NCI-H1092 treated with DMSO at 0.1 percent for 48 hours (cell line): ENCODE measurements around the gene YWHAE.
A peak's percentile ranks its signal among the peaks of the same experiment; 100 is the strongest.
"Not testable (repeated sequence)": the region's sequence is repeated elsewhere in the genome, so short reads cannot be mapped to it uniquely, and the experiment has no call there.

Experiments used
- DNase-seq: peaks from one replicate; lab custom pipeline; 2025; lab: John Stamatoyannopoulos, UW

YWHAE gene

GRCh38 chr17:1399679-1400512 is at the start of gene YWHAE:
Gene YWHAE, minus strand, starts transcription at chr17:1400222. Its CDS starts 112 bp downstream, at chr17:1400110.
- peak; percentile 89 for DNase-seq

- no peak for DNase-seq
Observed at GRCh38 chr17:1449412-1449967, 49.5 kb upstream of the YWHAE start.

GRCh38 chr17:1447052-1447451 is 47.0 kb upstream of the YWHAE start:
- no peak for DNase-seq

GRCh38 chr17:1446201-1446600 is 46.2 kb upstream of the YWHAE start:
- DNase-seq, result no peak

- DNase-seq, result not testable (repeated sequence)
Observed at GRCh38 chr17:1445695-1446094, 45.7 kb upstream of the YWHAE start.

- not testable (repeated sequence) for DNase-seq
Observed at GRCh38 chr17:1442721-1443120, 42.7 kb upstream of the YWHAE start.

DNA sequence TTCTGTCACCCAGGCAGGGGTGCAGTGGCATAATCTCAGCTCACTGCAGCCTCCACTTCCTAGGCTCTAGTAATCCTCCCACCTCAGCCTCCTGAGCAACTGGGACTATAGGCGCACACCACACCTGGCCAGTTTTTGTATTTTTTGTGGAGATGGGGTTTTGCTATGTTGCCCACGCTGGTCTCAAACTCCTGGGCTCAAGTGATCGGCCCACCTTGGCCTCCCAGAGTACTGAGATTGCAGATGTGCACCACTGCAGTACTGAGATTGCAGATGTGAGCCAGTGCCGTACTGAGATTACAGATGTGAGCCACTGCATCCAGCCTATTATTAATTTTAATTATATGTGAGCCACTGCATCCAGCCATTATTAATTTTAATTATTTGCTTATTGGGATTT is 42.2 kb upstream of the YWHAE start:
- DNase-seq, result no peak

- DNase-seq, result no peak
Observed at GRCh38 chr17:1440921-1441320, 40.9 kb upstream of the YWHAE start.

- no peak for DNase-seq
Observed at GRCh38 chr17:1438593-1439083, 38.6 kb upstream of the YWHAE start.

DNA sequence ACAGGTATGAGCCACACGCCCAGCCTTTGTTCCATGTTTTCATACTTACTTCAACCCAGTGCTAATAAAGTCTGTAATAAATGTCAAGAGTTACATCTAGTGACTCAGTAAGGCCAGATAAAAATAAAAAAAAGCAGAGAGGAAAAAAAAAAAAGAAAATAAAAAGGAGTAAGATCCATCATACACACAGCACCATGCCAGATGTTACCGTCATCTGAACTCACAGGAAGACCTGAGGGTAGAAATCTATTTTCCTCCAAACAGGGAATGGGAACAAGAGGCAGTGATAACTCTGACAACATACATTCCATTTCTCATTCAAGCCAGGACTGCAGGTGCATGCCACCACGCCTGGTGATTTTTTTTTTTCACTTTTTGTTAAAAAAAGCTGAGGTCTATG is 35.3 kb upstream of the YWHAE start:
- no peak for DNase-seq

- no peak for DNase-seq
Observed at GRCh38 chr17:1434150-1434549, 34.1 kb upstream of the YWHAE start.

DNA sequence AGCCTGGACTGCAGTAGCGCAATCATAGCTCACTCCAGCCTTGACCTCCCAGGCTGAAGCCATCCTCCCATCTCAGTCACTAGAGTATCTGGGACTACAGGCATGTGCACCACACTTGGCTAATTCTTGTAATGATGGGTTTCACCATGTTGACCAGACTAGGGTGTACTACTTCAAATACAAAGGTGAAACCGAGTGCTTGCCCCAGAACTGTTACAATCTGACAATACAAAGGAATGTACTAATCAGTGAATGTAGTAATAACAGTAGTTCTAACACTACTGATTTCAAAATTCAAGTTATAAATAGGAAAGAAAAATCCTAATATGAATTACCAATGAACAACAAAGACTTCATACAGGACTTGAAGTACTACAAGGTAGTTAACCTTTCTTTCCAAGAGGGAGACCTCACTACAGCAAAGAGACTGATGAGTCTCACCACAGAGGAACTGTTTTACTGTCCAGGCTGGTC is 31.6 kb upstream of the YWHAE start:
- DNase-seq, result no peak

- DNase-seq, result no peak
Observed at GRCh38 chr17:1423456-1424135, 23.6 kb upstream of the YWHAE start.

DNA sequence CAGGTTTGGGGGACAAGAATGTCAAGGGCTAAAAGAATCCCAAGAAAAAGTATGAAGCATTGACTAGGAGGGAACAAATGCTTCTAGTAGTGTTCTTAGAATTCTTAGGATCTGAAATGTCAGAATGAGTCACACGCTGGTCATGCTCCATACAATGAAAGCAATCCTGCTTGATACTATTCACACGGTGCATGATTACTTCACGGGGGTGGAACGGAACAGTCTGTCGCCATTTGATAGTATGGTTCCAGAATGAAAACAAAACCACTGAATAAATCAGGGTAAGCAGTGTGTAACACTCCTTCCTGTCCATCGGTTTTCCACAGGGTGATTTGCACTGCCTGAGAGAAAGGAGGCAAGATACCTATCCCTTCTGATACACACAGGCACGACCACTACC is 22.9 kb upstream of the YWHAE start:
- DNase-seq, result no peak

GRCh38 chr17:1421470-1421869 is 21.4 kb upstream of the YWHAE start:
- DNase-seq, result no peak

GRCh38 chr17:1420981-1421380 is 21.0 kb upstream of the YWHAE start:
- no peak for DNase-seq

GRCh38 chr17:1420163-1420562 is 20.1 kb upstream of the YWHAE start:
- DNase-seq, result no peak

GRCh38 chr17:1418476-1418875 is 18.5 kb upstream of the YWHAE start:
- not testable (repeated sequence) for DNase-seq

DNA sequence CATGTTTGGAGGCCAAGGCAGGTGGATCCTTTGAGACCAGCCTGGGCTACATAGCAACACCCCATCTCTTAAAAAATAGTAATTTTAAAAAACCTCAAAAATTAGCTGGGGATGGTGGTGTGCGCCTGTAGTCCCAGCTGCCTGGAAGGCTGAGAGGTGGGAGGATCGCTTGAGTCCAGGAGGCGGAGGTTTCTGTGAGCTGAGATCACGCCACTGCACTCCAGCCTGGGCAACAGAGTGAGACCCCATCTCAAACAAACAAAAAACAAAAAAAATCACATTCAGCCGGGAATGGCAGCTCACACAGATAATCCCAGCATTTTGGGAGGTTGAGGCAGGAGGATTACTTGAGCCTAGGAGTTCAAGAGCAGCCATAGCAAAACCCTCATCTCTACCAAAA is 16.4 kb upstream of the YWHAE start:
- DNase-seq, result no peak

DNA sequence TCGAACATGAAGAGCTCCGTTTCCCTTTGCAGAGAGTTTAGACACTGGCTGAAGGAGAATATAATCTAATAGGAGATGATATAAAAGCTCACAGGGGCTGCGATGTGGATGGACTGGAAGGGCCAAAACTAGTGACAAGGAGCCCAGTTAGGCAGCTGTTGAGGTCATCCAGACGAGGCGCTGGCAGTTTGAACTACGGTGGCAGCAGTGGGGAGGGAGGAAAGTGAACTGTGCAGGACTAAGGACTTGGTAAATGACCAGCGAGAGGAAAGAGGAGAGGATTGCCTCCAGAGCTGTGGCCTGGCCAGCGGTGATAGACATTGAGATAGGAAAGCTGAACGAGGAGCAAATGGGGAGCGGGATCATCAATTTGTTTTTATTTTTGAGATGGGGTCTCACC is 14.6 kb upstream of the YWHAE start:
- no peak for DNase-seq

GRCh38 chr17:1414001-1414574 is 14.1 kb upstream of the YWHAE start:
- DNase-seq, result no peak

DNA sequence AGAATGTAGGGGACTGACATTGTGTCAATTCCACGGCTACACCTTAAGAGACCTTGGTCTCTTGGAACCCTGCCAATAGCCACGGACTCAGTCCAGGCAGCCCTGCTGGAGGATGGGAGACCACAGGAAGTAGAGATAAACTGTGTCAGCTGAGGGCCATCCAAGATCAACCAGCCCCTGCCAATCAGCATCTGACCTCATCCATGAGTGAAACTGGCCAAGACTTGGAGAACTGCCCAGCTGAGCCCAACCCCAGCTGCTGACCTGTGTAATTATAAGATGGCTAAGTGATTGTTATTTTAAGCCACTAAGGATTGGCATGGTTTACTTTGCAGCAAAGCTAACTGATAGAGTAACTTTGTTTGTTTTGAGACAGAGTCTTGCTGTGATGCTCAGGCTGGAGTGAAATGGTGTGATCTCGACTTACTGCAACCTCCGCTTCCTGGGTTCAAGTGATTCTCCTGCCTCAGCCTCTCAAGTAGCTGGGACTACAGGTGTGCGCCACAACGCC is 13.3 kb upstream of the YWHAE start:
- DNase-seq, result peak; percentile 72
